ENCODE results near the gene HIKESHI.

DNA sequence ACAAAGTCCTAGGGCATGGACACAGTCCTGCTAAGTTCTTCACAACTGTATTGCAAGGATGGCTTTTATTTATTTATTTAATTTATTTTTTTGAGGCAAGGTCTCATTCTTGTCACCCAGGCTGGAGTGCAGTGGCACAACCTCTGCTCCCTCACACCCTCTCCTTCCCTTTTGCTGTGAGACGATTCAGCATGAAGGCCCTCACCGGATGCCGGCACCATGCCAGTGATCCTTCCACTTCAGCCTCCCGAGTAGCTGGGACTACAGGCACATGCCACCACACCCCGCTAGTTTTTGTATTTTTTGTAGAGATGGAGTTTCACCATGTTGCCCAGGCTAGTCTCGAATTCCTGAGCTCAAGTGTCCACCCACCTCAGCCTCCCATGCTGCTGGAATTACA, 39.7 kb upstream of the HIKESHI start:
- TF ChIP-seq FOXK2 (IDR thresholded peaks at IDR 0.05): no peak
- no peak for TF ChIP-seq ELF4 (IDR thresholded peaks at IDR 0.05)
- TF ChIP-seq, protein P1, sequence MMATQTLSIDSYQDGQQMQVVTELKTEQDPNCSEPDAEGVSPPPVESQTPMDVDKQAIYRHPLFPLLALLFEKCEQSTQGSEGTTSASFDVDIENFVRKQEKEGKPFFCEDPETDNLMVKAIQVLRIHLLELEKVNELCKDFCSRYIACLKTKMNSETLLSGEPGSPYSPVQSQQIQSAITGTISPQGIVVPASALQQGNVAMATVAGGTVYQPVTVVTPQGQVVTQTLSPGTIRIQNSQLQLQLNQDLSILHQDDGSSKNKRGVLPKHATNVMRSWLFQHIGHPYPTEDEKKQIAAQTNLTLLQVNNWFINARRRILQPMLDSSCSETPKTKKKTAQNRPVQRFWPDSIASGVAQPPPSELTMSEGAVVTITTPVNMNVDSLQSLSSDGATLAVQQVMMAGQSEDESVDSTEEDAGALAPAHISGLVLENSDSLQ (IDR thresholded peaks at IDR 0.05): no peak
